ENCODE data around the gene AFAP1.

The AFAP1 gene

GRCh38 chr4:7880683-7881082 lies 59.0 kb downstream of the AFAP1 start:
- Histone ChIP-seq H3K36me3 (ENCODE audit: control insufficient read depth in 2 of 2, insufficient read depth in 1 of 2, low read length in 2 of 2) (no peaks in the 10 kb centered on the region), H3K4me3 (ENCODE audit: low read depth, low read length) (no peak overlapping the region), H3K9me3 (ENCODE audit: control insufficient read depth, insufficient read depth, low read depth, low read length) (no peaks in the 10 kb centered on the region), H3K27ac (ENCODE audit: extremely low read depth, low read depth, low read length) (no peak overlapping the region), H3K4me1 (ENCODE audit: control insufficient read depth, insufficient read depth, low read length) (no peaks in the 10 kb centered on the region)
- ChIA-PET POLR2A (no interaction called here), CTCF (no interaction called here)
- TF ChIP-seq ZNF792 (tag by site-specific recombination; IDR thresholded peaks at IDR 0.05): no peak

GRCh38 chr4:7879127-7879526 lies 60.5 kb downstream of the AFAP1 start:
- Histone ChIP-seq H3K4me3 (ENCODE audit: low read depth, low read length) (no peak overlapping the region), H3K4me1 (ENCODE audit: control insufficient read depth, insufficient read depth, low read length) (no peaks in the 10 kb centered on the region), H3K36me3 (ENCODE audit: control insufficient read depth in 2 of 2, insufficient read depth in 1 of 2, low read length in 2 of 2) (no peaks in the 10 kb centered on the region), H3K9me3 (ENCODE audit: control insufficient read depth, insufficient read depth, low read depth, low read length) (no peaks in the 10 kb centered on the region), H3K27ac (ENCODE audit: extremely low read depth, low read depth, low read length) (no peak overlapping the region)
- ChIA-PET CTCF (interaction anchor here (0.8 kb wide), 1 partner anchor 77 kb away, joined by 4 read pairs; no protein-coding TSS in a partner anchor), POLR2A (no interaction called here)
- TF ChIP-seq KLF17 (tag by site-specific recombination; IDR thresholded peaks at IDR 0.05): no peak
- no peak for TF ChIP-seq ZNF837 (tag by site-specific recombination; IDR thresholded peaks at IDR 0.05)
- no peak for TF ChIP-seq ZBTB44 (tag by site-specific recombination; IDR thresholded peaks at IDR 0.05)
- no peak for TF ChIP-seq YY1 (tag by site-specific recombination; IDR thresholded peaks at IDR 0.05)
- TF ChIP-seq ZXDB (tag by site-specific recombination; IDR thresholded peaks at IDR 0.05): no peak
- TF ChIP-seq ZNF175 (tag by site-specific recombination; IDR thresholded peaks at IDR 0.05): no peak
- no peak for TF ChIP-seq WT1 (tag by site-specific recombination; IDR thresholded peaks at IDR 0.05)

GRCh38 chr4:7878323-7878722 lies 61.3 kb downstream of the AFAP1 start:
- Histone ChIP-seq H3K9me3 (ENCODE audit: control insufficient read depth, insufficient read depth, low read depth, low read length) (no peaks in the 10 kb centered on the region), H3K4me3 (ENCODE audit: low read depth, low read length) (no peak overlapping the region), H3K36me3 (ENCODE audit: control insufficient read depth in 2 of 2, insufficient read depth in 1 of 2, low read length in 2 of 2) (no peaks in the 10 kb centered on the region), H3K4me1 (ENCODE audit: control insufficient read depth, insufficient read depth, low read length) (no peaks in the 10 kb centered on the region), H3K27ac (ENCODE audit: extremely low read depth, low read depth, low read length) (no peak overlapping the region)
- ChIA-PET POLR2A (no interaction called here), CTCF (interaction anchor here (0.6 to 1.0 kb wide), 3 partner anchors 51 to 76 kb away, joined by 3 to 4 read pairs (median 4); no protein-coding TSS in a partner anchor)
- no peak for TF ChIP-seq ZNF280C (tag by site-specific recombination; IDR thresholded peaks at IDR 0.05)
- TF ChIP-seq ZFP37 (tag by site-specific recombination; IDR thresholded peaks at IDR 0.05): no peak
- TF ChIP-seq ZNF426 (tag by site-specific recombination; IDR thresholded peaks at IDR 0.05): no peak
- TF ChIP-seq ZNF580 (tag by site-specific recombination; IDR thresholded peaks at IDR 0.05): no peak
- no peak for TF ChIP-seq ZNF214 (tag by site-specific recombination; IDR thresholded peaks at IDR 0.05; ENCODE audit: borderline replicate concordance)
- TF ChIP-seq PRDM2 (tag by site-specific recombination; IDR thresholded peaks at IDR 0.05; ENCODE audit: borderline replicate concordance): no peak
- TF ChIP-seq ZNF24 (tag by site-specific recombination; IDR thresholded peaks at IDR 0.05): no peak
- TF ChIP-seq ZNF624 (tag by site-specific recombination; IDR thresholded peaks at IDR 0.05): no peak
- TF ChIP-seq ZNF114 (tag by site-specific recombination; IDR thresholded peaks at IDR 0.05): no peak
- no peak for TF ChIP-seq YY2 (tag by site-specific recombination; IDR thresholded peaks at IDR 0.05)
- TF ChIP-seq ZBTB17 (tag by site-specific recombination; IDR thresholded peaks at IDR 0.05): no peak
- no peak for TF ChIP-seq ZNF626 (tag by site-specific recombination; IDR thresholded peaks at IDR 0.05)
- no peak for TF ChIP-seq ZNF558 (tag by site-specific recombination; IDR thresholded peaks at IDR 0.05)
- no peak for TF ChIP-seq ZBTB7A (tag by site-specific recombination; IDR thresholded peaks at IDR 0.05; ENCODE audit: low read depth)
